HG03521 (cell line): ENCODE measurements around the gene CPED1.
A peak's percentile ranks its signal among the peaks of the same experiment; 100 is the strongest.

Experiments used
- ATAC-seq: cut with Tn5 transposase; IDR thresholded peaks from one replicate; pipeline ENCODE4 v1.9.1; 2021; ENCODE audit warnings: mild to moderate bottlenecking, moderate library complexity; ENCODE audit not compliant: unreplicated experiment

Gene CPED1

GRCh38 chr7:121132940-121133339 lies 144.4 kb downstream of the CPED1 start:
- ATAC-seq: no peak

- ATAC-seq: no peak
Measured at GRCh38 chr7:121133444-121133843, 144.9 kb downstream of the CPED1 start.

- no peak for ATAC-seq
Measured at GRCh38 chr7:121137580-121137979, 149.1 kb downstream of the CPED1 start.

GRCh38 chr7:121138262-121138933 lies 149.9 kb downstream of the CPED1 start:
- ATAC-seq: peak; percentile 99

- no peak for ATAC-seq
Measured at GRCh38 chr7:121139427-121139826, 150.9 kb downstream of the CPED1 start.

GRCh38 chr7:121140790-121141189 lies 152.3 kb downstream of the CPED1 start:
- no peak for ATAC-seq

GRCh38 chr7:121151774-121152221 lies 163.3 kb downstream of the CPED1 start:
- no peak for ATAC-seq

GRCh38 chr7:121153411-121153810 lies 164.9 kb downstream of the CPED1 start:
- no peak for ATAC-seq

GRCh38 chr7:121153995-121154394 lies 165.5 kb downstream of the CPED1 start:
- no peak for ATAC-seq

GRCh38 chr7:121156825-121157224 lies 168.3 kb downstream of the CPED1 start:
- no peak for ATAC-seq

- ATAC-seq: no peak
Measured at GRCh38 chr7:121157341-121157751, 168.8 kb downstream of the CPED1 start.

GRCh38 chr7:121157885-121158590 lies 169.5 kb downstream of the CPED1 start:
- no peak for ATAC-seq

- ATAC-seq: no peak
Measured at GRCh38 chr7:121158665-121159064, 170.2 kb downstream of the CPED1 start.

GRCh38 chr7:121159553-121159952 lies 171.0 kb downstream of the CPED1 start:
- ATAC-seq: no peak

- no peak for ATAC-seq
Measured at GRCh38 chr7:121160150-121161008, 171.9 kb downstream of the CPED1 start.

- no peak for ATAC-seq
Measured at GRCh38 chr7:121163699-121164098, 175.2 kb downstream of the CPED1 start.

- no peak for ATAC-seq
Measured at GRCh38 chr7:121164247-121164646, 175.7 kb downstream of the CPED1 start.

GRCh38 chr7:121166916-121167315 lies 178.4 kb downstream of the CPED1 start:
- no peak for ATAC-seq

- no peak for ATAC-seq
Measured at GRCh38 chr7:121167971-121168370, 179.5 kb downstream of the CPED1 start.

GRCh38 chr7:121169469-121169868 lies 181.0 kb downstream of the CPED1 start:
- no peak for ATAC-seq

GRCh38 chr7:121172484-121172883 lies 184.0 kb downstream of the CPED1 start:
- ATAC-seq: no peak

GRCh38 chr7:121175826-121176225 lies 187.3 kb downstream of the CPED1 start:
- no peak for ATAC-seq
